ENCODE results near the gene COQ10A. TPM values are rescaled to one million over a fixed set of nuclear protein-coding genes. Genes with fewer than 3 reads are reported as not detected.
"Not testable (repeated sequence)": the region's sequence is repeated elsewhere in the genome, so short reads cannot be mapped to it uniquely, and the experiment has no call there.

The COQ10A gene
- total RNA-seq, 1 experiment from 2014 or later: 8.1 TPM

DNA sequence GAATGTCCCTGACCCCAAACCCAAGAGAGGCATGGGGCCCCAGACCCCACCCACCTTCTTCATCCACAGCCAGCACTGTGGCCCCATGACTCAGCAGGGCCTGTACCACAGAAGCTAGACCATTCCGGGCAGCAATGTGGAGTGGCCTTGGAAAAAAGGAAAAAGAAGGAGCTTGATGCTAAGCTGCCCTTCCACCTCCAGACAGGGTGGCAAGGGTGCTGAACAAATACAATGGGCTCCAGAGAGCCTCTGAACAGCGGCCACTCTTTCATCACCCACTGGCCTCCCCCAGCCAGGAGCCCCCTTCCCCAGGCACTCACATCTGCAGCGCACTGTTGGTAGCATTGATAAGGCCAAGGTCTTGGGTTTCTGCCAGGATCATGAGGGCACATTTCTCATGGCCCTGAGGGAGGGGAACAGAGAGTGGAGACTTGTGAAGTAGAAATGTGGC, 23.0 kb upstream of the COQ10A start:
- DNase-seq (ENCODE audit: low spot score): no peak

DNA sequence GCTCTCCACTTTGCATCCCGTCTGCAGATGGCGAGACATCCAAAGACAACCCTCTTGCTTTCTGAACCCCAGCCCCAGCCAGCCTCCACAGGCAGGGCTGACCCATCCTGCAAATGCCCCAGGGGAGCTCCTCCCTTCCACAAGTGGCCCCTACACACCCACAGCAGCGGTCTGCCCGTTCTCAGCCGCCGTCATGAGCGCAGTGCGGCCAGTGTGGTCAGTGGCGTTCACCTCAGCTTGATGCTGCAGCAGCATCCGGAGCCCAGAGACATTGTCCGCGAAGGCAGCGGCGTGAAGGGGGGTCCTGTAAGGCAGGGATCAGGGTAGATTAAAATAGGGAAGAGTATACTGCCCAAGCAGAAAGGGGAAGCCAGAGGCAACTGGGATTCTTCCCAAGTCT, 22.2 kb upstream of the COQ10A start:
- DNase-seq (ENCODE audit: low spot score): no peak

- DNase-seq (ENCODE audit: low spot score): no peak
Measured at GRCh38 chr12:56247923-56248322, 18.8 kb upstream of the COQ10A start.

- no peak for DNase-seq (ENCODE audit: low spot score)
Measured at GRCh38 chr12:56248711-56249110, 18.0 kb upstream of the COQ10A start.

DNA sequence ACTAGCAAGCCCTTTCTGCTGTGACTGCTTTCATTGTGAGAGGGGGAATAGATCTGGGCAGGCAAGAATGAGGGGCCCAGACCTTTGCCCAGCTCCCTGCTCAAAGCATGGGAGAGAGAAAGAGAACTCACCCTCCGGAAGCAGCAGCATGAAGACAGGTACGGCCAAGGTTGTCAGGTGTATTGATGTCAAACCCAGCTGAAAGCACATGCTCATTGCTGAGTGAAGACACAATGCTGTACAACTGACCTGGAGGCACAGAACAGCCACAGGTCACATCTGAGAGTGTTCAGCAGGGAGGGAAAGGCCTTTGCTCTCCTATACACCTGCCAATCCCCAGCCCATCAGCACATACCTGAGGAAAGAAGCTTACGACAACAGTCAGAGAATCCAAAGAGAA, 14.1 kb upstream of the COQ10A start:
- no peak for DNase-seq (ENCODE audit: low spot score)

GRCh38 chr12:56253091-56253490, 13.7 kb upstream of the COQ10A start:
- DNase-seq (ENCODE audit: low spot score): no peak

DNA sequence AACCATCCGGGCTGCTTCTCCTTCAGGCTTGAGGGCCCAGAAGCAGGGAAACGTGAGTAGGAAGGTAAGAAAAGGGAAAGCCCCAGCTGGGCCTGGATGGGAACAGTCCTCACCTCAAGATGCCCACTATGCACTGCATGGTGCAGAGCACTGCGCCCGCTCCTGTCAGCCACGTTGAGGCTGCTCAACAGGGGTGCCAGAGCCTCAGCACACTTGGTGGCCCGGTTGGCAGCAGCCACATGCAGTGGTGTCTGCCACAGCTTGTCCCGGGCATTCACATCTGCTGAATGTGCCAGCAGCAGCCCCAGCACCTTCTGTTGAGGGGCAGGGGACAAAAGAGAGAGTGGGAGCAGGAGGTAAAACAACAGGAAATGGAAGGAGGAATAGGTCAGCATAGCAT, 11.1 kb upstream of the COQ10A start:
- DNase-seq (ENCODE audit: low spot score): no peak

DNA sequence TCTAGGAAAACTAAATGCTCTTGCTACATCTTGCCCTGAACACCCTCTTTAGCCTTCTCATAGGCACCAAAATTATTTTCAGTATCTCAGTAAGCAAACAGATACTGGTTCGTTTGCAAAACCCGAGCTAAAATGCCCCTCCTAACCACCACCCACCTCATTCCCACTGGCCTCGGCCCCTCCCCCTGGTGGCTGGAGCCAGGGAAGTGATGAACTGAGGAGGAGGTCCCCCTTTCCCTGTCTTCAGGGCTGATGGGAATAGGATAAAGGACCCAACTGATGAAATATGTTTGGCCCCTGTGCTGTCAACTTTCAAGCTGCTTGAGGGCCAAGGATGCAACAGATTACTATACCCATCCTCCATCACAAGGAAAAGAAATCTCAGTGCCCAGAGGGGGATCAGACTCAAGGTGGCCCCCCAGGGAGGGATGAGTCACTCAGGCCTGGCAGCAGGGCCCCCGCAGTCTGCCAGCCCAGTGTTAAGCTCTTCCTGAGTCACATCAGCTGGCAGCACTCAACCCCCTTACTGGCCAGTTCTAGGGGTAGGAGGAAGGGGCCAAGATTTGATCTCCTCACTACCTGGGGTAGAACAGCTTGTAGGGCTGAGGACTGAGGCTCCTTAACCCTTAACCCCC, 10.3 kb upstream of the COQ10A start:
- no peak for DNase-seq (ENCODE audit: low spot score)

DNA sequence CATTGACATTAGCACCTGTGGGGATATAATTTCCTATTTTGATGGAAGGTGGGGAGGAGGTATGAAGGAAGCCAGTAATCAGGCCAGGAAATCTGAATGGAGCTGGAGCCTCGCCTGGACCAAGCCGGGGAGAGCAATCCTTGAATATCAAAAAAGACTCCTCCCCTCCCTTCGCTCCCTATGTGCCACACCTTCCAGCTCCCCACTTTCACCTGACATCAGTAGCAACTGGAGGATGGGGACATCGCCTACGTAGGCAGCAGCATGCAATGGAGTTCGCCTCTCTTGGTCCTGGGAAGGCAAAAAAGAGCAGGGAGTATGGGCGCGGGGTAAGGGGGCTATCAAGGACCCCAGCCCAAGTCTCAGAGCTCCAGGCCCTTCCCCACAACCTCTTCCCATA, 9.7 kb upstream of the COQ10A start:
- no peak for DNase-seq (ENCODE audit: low spot score)

DNA sequence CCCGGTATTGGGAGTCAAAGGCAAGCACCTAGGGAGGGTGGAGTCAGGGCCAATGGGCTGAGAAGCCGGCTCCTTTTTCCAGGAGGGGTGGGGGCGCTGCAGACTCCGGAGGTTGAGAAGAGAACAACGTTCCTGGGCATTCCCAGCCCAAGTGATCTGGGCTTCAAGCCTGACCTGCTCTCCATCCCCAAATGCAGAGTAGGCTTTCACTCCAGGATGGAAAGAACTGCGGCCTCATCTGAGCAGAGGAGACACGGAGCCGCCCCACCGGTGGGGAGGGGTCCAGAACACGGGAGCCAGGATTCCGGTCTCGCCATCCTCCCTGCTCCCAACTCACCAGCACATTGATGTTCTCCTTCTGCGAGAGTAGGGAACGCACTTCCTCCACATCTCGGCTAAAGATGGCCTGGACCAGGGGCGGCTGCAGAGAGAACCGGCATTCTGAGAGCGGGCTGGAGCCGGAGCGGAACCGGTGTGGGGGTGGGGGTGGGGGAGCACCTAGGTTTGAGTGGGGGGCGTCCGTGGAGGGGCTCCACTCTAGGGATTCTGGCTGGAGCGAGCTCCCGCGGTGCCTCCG, 9.2 kb upstream of the COQ10A start:
- no peak for DNase-seq (ENCODE audit: low spot score)

DNA sequence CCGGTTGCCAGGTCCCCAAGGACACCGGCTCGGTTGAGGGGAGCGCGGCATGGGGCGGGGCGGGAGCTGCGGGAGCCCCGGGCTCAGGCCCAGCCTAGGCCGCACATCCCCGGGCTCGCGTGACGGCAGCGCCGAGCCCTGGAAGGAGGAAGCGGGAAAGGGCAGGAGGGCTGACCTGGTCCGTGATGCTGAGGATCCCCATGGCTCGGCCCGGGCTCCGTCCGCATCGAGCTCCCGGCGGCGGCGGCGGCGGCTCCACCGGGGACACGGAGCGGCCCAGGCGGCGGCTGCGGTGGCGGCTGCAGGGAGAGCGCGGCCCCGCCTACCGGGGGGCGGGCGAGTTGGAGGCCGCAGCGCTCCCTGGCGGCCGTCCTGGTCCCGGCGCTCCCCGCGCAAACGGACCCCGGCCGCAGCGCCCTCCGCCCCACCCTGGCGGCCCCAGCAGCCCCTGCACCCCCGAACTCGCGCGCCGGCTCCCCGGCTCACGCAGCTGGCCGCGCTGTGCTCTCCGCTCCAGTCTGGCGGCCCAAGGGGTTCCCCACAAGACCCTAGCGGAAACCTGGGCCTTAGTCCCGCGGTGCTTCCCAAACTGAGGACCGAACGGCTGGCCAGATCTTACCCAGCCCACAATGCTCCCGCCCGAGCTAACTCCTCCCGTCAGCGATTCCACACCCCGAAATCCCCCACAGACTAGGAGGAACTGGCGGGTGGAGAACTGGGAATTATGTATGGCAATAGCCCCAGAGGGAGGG, 8.5 kb upstream of the COQ10A start, which contains the start of gene ANKRD52:
Gene ANKRD52, minus strand, starts transcription at position 317 of the 752 bp plus-strand sequence. Its CDS starts 115 bp downstream, at position 202.
- peak; percentile 51 for DNase-seq (ENCODE audit: low spot score)

DNA sequence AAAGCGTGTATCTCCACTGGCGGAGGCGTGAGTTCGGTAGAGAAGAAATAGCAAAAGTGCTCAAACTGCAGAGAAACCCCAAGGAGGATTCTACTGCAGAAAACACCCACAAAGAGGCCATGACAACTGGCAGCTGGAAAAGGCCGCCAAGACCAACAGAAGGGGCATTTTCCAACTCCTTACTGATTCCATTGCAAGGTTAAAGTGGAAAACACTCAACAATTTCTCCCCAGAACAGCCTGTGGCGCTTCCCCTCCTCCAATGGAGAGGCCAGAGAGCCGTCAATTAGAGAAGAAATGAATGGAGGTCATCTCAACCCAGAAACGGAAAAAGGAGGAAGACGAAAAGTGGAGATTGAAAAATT, 7.9 kb upstream of the COQ10A start:
- no peak for DNase-seq (ENCODE audit: low spot score)

DNA sequence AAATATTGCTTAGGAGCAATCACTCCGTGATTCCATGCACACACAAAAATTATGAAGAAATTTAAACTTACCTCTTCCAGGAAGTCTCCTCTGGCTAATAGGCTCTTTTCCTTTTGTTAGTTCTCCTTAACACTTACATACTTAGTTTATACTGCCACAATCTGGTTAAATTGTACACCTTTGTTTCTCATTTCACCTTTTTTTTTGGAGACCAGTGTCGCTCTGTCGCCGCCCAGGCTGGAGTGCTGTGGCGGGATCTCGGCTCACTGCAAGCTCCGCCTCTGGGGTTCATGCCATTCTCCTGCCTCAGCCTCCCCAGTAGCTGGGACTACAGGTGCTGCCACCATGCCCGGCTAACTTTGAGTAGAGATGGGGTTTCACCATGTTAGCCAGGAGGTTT, 6.4 kb upstream of the COQ10A start:
- DNase-seq (ENCODE audit: low spot score): no peak

DNA sequence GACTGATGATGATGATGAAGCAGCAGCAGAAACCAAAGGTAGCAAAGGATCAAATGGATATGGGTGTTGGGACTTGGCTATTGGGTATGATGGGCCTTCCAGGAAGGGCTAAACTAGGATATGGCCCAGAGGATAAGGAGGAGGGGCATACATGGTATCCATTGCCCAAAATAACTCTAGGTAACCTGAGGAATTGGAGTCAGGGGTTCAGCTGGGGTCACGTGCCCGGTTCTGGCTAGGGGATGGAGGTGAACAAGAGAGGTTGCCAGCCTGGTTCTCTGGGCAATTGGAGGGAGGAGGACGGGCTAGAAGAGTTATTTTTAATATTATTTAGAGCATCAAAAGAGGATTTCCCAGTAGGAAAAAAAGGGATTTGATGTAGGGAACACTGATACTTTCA, 5.8 kb upstream of the COQ10A start:
- DNase-seq (ENCODE audit: low spot score): no peak

GRCh38 chr12:56261503-56262232, 5.1 kb upstream of the COQ10A start:
- no peak for DNase-seq (ENCODE audit: low spot score)

GRCh38 chr12:56262955-56263354, 3.8 kb upstream of the COQ10A start:
- not testable (repeated sequence) for DNase-seq (ENCODE audit: low spot score)

GRCh38 chr12:56266068-56266692, 562 bp upstream of the COQ10A start:
- not testable (repeated sequence) for DNase-seq (ENCODE audit: low spot score)

GRCh38 chr12:56267443-56268071, 815 bp downstream of the COQ10A start:
- DNase-seq (ENCODE audit: low spot score): no peak

DNA sequence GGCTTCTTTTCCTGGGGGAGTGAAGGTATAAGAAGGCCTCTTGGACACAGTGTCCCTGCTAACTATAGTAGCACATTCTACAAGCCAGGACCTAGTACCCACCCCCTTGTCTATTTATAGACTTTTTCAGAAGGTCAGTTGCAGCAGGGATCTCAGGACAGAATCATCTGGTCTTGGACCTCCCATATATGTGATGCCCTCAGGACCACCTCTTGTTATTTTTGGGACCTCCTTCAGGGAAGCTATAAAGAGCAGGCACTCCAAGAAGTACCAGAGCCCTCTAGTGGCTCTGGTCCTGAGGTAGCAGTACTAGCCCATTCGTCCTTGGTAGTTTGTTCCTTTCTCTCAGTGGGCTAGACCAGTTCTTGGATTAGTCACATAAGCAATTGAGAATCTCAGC, 4.3 kb downstream of the COQ10A start:
- DNase-seq (ENCODE audit: low spot score): no peak

GRCh38 chr12:56272468-56272867, 5.7 kb downstream of the COQ10A start:
- DNase-seq (ENCODE audit: low spot score): not testable (repeated sequence)

DNA sequence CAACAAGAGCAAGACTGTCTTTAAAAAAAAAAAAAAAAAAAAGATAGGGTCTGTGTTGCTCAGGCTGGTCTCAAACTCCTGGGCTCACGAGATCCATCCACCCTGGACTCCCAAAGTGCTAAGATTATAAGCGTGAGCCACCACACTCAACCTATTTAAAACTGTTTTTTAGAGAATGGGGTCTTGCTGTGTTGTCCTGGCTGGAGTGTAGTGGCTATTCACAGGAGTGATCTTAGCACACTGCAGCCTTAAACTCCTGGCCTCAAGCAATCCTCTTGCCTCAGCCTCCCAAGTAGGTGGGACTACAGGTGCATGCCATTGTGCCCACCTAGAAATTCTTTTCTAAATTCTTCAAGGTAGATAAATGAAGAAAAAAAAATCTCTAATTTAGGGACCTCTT, 7.6 kb downstream of the COQ10A start:
- no peak for DNase-seq (ENCODE audit: low spot score)

All from H4 (cell line).